BE2C (cell line): ENCODE results near the gene PIK3CA.

Source experiments
- DNase-seq: peaks from one replicate; pipeline ENCODE4 v3.0.0-alpha.2; 2020
- H3K27me3 ChIP-seq: fragments of 250-450 bp; sonication (Bioruptor Pico); 2 replicates; pipeline ENCODE4 v1.5.1; 2020; ENCODE audit warnings: mild to moderate bottlenecking
- H3K36me3 ChIP-seq: fragments of 250-450 bp; sonication (Bioruptor Pico); 2 replicates; pipeline ENCODE4 v1.5.1; 2020; ENCODE audit warnings: mild to moderate bottlenecking
- H3K4me1 ChIP-seq: fragments of 250-450 bp; sonication (Bioruptor Pico); 2 replicates; pipeline ENCODE4 v1.5.1; 2020
- H3K4me3 ChIP-seq: 2 replicates; pipeline ENCODE4 v1.5.1; 2011; ENCODE audit warnings: low read depth, low read length
- H3K9me3 ChIP-seq: fragments of 250-450 bp; sonication (Bioruptor Pico); 2 replicates; pipeline ENCODE4 v1.5.1; 2020
- TF ChIP-seq, protein P1 (sequence below): IDR thresholded peaks from 2 replicates; pipeline ENCODE4 v1.5.1; 2012; ENCODE audit warnings: mild to moderate bottlenecking, low read depth, low read length

The PIK3CA gene

DNA sequence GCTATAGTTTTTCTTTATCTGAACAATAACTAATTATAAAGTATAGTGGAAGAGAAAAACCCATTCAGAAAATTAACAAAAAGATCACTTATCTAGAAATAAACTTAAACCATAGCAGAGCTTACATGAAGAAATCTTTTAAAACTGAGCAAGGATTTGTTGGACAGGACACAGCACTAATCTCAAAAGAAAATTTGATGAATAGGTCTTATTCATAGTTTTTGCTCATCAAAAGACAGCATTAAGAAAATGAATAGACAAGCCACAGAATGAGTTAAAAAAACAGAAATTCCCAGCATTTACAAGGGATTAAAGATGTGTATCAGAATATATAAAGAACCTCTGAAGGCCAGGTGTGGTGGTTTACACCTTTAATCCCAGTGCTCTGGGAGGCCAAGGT lies 29.5 kb downstream of the PIK3CA start:
- peaks cover 18% of the 10 kb centered on the region for H3K4me1 ChIP-seq
- DNase-seq, result no peak
- TF ChIP-seq, protein P1, sequence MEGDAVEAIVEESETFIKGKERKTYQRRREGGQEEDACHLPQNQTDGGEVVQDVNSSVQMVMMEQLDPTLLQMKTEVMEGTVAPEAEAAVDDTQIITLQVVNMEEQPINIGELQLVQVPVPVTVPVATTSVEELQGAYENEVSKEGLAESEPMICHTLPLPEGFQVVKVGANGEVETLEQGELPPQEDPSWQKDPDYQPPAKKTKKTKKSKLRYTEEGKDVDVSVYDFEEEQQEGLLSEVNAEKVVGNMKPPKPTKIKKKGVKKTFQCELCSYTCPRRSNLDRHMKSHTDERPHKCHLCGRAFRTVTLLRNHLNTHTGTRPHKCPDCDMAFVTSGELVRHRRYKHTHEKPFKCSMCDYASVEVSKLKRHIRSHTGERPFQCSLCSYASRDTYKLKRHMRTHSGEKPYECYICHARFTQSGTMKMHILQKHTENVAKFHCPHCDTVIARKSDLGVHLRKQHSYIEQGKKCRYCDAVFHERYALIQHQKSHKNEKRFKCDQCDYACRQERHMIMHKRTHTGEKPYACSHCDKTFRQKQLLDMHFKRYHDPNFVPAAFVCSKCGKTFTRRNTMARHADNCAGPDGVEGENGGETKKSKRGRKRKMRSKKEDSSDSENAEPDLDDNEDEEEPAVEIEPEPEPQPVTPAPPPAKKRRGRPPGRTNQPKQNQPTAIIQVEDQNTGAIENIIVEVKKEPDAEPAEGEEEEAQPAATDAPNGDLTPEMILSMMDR, result no peak
- no peaks in the 10 kb centered on the region for H3K36me3 ChIP-seq
- no peaks in the 10 kb centered on the region for H3K9me3 ChIP-seq
- H3K27me3 ChIP-seq, result no peaks in the 10 kb centered on the region
- no peak overlapping the region for H3K4me3 ChIP-seq

GRCh38 chr3:179179256-179179655 lies 31.1 kb downstream of the PIK3CA start:
- no peaks in the 10 kb centered on the region for H3K36me3 ChIP-seq
- TF ChIP-seq, protein P1, result no peak

DNA sequence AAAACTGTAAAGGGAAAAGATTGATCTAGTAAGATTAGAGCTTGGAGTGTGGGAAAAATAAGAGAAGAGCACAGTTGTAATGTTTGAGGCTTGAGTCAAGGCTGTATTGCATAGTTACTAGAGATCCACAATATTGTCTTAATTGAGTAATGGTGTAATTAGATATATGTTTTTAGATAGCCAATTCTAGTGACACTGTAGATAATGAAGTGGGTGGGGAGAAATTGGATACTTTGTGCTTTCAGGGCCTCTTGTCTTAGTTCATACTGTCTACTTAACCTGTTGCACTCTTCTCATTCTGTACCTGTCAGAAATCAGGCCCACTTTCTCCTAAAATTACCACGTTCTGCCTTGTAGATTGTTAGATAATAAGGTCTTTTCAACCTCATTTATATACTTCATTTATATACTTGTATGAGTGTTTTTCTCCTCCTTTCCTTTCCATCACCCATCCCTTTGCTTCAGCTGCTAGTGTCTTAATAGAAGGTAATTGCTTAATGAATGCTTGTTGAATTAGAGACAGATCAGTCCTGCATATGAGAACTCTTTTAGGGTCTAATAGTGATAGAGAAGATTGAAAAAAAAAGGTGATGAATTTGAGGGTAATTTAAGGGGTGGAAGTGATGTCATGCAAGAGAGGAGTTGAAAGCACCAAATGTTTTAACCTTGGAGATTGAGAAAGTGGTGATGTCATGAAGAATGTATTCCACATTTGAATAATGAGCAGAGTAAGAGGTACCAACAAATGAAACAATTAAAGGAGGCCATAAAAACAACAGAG lies 32.0 kb downstream of the PIK3CA start:
- no peaks in the 10 kb centered on the region for H3K9me3 ChIP-seq
- H3K4me1 ChIP-seq, result peaks cover 18% of the 10 kb centered on the region
- DNase-seq, result no peak
- no peaks in the 10 kb centered on the region for H3K27me3 ChIP-seq
- TF ChIP-seq, protein P1, result no peak
- H3K4me3 ChIP-seq, result no peak overlapping the region
- no peaks in the 10 kb centered on the region for H3K36me3 ChIP-seq

More at GRCh38 chr3:179179256-179179655, 31.1 kb downstream of the PIK3CA start:
- no peaks in the 10 kb centered on the region for H3K27me3 ChIP-seq
- no peak overlapping the region for H3K4me3 ChIP-seq
- no peaks in the 10 kb centered on the region for H3K9me3 ChIP-seq
- no peak for DNase-seq
- peaks cover 18% of the 10 kb centered on the region for H3K4me1 ChIP-seq

DNA sequence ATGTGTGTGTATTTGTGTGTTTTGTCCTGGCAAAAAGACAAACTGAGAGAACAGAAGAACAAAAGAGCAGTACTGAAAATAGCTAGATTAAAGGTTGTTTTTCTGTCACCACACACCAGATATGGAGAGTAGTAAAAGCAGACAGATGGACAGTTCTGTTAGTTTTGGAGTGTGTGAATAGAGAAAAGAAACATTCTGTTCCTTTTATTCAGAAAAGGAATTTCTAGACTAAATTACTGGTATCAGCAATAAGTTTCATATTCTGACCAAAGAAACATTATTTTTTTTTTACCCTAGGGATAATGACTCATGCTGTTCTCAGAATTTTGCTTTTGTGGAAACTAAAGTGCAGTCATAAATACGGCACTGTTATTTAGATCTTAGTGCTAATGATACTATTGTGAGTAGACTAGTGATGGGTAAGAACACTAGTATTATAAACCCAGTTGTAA lies 32.9 kb downstream of the PIK3CA start:
- TF ChIP-seq, protein P1, result no peak
- no peak for DNase-seq
- Histone ChIP-seq H3K4me3 (no peak overlapping the region), H3K36me3 (no peaks in the 10 kb centered on the region), H3K4me1 (peaks cover 21% of the 10 kb centered on the region), H3K9me3 (no peaks in the 10 kb centered on the region), H3K27me3 (no peaks in the 10 kb centered on the region)

- Histone ChIP-seq H3K36me3 (no peaks in the 10 kb centered on the region), H3K4me3 (no peak overlapping the region), H3K27me3 (no peaks in the 10 kb centered on the region), H3K4me1 (peaks cover 21% of the 10 kb centered on the region), H3K9me3 (no peaks in the 10 kb centered on the region)
- no peak for DNase-seq
- TF ChIP-seq, protein P1, result no peak
Observed at GRCh38 chr3:179181993-179182551, 33.9 kb downstream of the PIK3CA start.

- Histone ChIP-seq H3K4me3 (no peak overlapping the region), H3K27me3 (no peaks in the 10 kb centered on the region), H3K36me3 (no peaks in the 10 kb centered on the region), H3K9me3 (no peaks in the 10 kb centered on the region), H3K4me1 (peaks cover 21% of the 10 kb centered on the region)
- TF ChIP-seq, protein P1, result no peak
- DNase-seq, result no peak
Observed at GRCh38 chr3:179182902-179183301, 34.7 kb downstream of the PIK3CA start.
